ENCODE results near the gene LAMA5. TPM values are rescaled to one million over a fixed set of nuclear protein-coding genes. Genes with fewer than 3 reads are reported as not detected.

LAMA5 gene
- total RNA-seq, 8 experiments from 2014 or later, result 9.7 to 45.4 (median 24.9) TPM

- Histone ChIP-seq H3K4me1 (replicated peaks in 1 of 2) (no peaks in the 10 kb centered on the region), H3K4me3 (no peak overlapping the region), H3K27ac (no peak overlapping the region)
- 49 to 93% (median 73%) methylated on average over 1 to 12 of the region's 14 CpGs; no CpG with 5 or more reads in 4 of the 10 experiments for whole genome bisulfite sequencing, 10 experiments
- no peak for ATAC-seq (replicated peaks in 6 of 8)
- in situ Hi-C loops (cut with MboI; ENCODE audit: low pct_unique_long_range_greater_than_20kb in 2 of 9, low sequenced_read_pairs in 9 of 9, unreplicated experiment in 9 of 9), result no loop called here
These were observed 97.7 kb downstream of the LAMA5 start for GRCh38 chr20:62269378-62269777.

- H3K4me3 ChIP-seq, result no peak overlapping the region
- H3K27ac ChIP-seq, result no peak overlapping the region
- in situ Hi-C loops (cut with MboI; ENCODE audit: low pct_unique_long_range_greater_than_20kb in 2 of 9, low sequenced_read_pairs in 9 of 9, unreplicated experiment in 9 of 9), result no loop called here
- WGBS, 10 experiments, result 0 to 100% (median 81%) methylated on average over 1 to 7 of the region's 7 CpGs; no CpG with 5 or more reads in 1 of the 10 experiments
- no peaks in the 10 kb centered on the region for H3K4me1 ChIP-seq (replicated peaks in 1 of 2)
- no peak for ATAC-seq (replicated peaks in 6 of 8)
These were observed 98.7 kb downstream of the LAMA5 start for GRCh38 chr20:62268228-62268900.

DNA sequence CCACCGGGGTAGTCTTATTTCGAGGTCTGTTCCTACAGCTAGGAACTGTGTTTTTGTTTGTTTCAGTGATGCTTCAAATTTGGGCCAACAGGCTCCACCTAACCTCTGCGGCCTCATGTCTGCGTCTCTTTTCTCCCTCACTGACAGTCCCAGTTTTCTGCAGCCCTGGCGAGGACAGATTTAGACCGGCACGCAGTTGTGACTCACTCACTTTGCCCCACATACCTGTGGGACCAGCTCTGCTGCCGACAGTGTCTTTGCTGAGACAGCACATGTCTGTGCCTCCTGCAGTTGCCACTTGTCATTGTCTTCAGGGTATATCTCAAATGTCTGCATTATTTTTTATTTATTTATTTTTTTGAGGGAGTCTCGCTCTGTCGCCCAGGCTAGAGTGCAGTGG, 99.6 kb downstream of the LAMA5 start:
- WGBS, 10 experiments, result 78 to 100% (median 90%) methylated on average over 2 to 8 of the region's 10 CpGs; no CpG with 5 or more reads in 3 of the 10 experiments
- Histone ChIP-seq H3K27ac (no peak overlapping the region), H3K4me1 (replicated peaks in 1 of 2) (no peaks in the 10 kb centered on the region), H3K4me3 (no peak overlapping the region)
- ATAC-seq (replicated peaks in 6 of 8), result no peak
- in situ Hi-C loops (cut with MboI; ENCODE audit: low pct_unique_long_range_greater_than_20kb in 2 of 9, low sequenced_read_pairs in 9 of 9, unreplicated experiment in 9 of 9), result no loop called here

DNA sequence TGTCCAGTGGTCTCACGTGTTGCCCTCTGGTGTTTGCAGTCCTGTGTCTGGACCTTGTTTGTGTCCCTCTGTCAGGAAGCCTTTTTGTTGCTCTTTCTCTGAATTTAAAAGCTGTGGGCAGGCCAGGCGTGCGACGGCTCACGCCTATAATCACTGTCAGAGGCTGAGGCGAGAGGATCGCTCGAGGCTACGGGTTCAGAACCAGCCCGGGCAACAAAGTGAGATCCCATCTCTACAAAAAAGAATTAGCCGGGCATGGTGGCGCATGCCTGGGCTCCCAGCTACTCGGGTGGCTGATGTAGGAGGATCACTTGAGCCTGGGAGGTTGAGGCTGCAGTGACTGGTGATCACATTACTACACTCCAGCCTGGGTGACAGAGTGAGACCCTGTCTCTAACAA, 100.3 kb downstream of the LAMA5 start:
- 17 to 100% (median 98%) methylated on average over 1 to 9 of the region's 13 CpGs; no CpG with 5 or more reads in 5 of the 10 experiments for WGBS, 10 experiments
- ATAC-seq (replicated peaks in 6 of 8), result no peak
- H3K27ac ChIP-seq, result no peak overlapping the region
- H3K4me3 ChIP-seq, result no peak overlapping the region
- no peaks in the 10 kb centered on the region for H3K4me1 ChIP-seq (replicated peaks in 1 of 2)
- in situ Hi-C loops (cut with MboI; ENCODE audit: low pct_unique_long_range_greater_than_20kb in 2 of 9, low sequenced_read_pairs in 9 of 9, unreplicated experiment in 9 of 9), result no loop called here

- Histone ChIP-seq H3K4me1 (replicated peaks in 1 of 2) (no peaks in the 10 kb centered on the region), H3K27ac (no peak overlapping the region), H3K4me3 (no peak overlapping the region)
- in situ Hi-C loops (cut with MboI; ENCODE audit: low pct_unique_long_range_greater_than_20kb in 2 of 9, low sequenced_read_pairs in 9 of 9, unreplicated experiment in 9 of 9), result no loop called here
- 89 to 100% (median 100%) methylated on average over 1 to 7 of the region's 10 CpGs; no CpG with 5 or more reads in 3 of the 10 experiments for WGBS, 10 experiments
- no peak for ATAC-seq (replicated peaks in 6 of 8)
These were observed 100.8 kb downstream of the LAMA5 start for GRCh38 chr20:62266340-62266739.

GRCh38 chr20:62265365-62265764, 101.7 kb downstream of the LAMA5 start:
- H3K4me1 ChIP-seq (replicated peaks in 1 of 2), result no peaks in the 10 kb centered on the region
- 100% methylated on average over 1 of the region's 1 CpG; no CpG with 5 or more reads in 6 of the 10 experiments for WGBS, 10 experiments
- no peak for ATAC-seq (replicated peaks in 6 of 8)
- no peak overlapping the region for H3K27ac ChIP-seq
- no peak overlapping the region for H3K4me3 ChIP-seq
- in situ Hi-C loops (cut with MboI; ENCODE audit: low pct_unique_long_range_greater_than_20kb in 2 of 9, low sequenced_read_pairs in 9 of 9, unreplicated experiment in 9 of 9), result no loop called here

DNA sequence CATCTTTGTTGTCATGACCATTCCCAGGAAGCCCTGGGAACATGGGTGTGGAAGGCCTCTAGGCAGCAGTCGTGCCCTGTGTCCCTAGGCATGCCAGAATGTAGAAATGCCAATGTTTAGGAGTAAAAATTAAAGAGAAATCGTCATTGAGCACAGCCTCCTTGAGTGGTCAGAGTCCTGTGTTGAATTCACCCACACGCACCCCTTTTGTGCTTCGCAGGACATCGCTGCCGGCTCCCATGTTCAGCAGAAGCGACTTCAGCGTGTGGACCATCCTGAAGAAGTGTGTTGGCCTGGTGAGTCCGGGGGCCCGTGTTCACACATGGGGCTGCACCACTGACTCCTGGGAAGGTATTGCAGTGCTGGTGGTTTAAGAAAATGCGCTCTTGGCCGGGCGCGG, 103.7 kb downstream of the LAMA5 start:
- Histone ChIP-seq H3K27ac (no peak overlapping the region), H3K4me1 (replicated peaks in 1 of 2) (no peaks in the 10 kb centered on the region), H3K4me3 (no peak overlapping the region)
- peak in 1 of 8 experiments; percentile 23 for ATAC-seq (replicated peaks in 6 of 8)
- 20 to 95% (median 87%) methylated on average over 1 to 12 of the region's 14 CpGs; no CpG with 5 or more reads in 5 of the 10 experiments for WGBS, 10 experiments
- in situ Hi-C loops (cut with MboI; ENCODE audit: low pct_unique_long_range_greater_than_20kb in 2 of 9, low sequenced_read_pairs in 9 of 9, unreplicated experiment in 9 of 9), result no loop called here

- WGBS, 10 experiments, result 70 to 90% (median 83%) methylated on average over 1 to 2 of the region's 10 CpGs; no CpG with 5 or more reads in 5 of the 10 experiments
These were observed 105.0 kb downstream of the LAMA5 start for GRCh38 chr20:62262064-62262463.

GRCh38 chr20:62259294-62259565, 107.9 kb downstream of the LAMA5 start:
- Histone ChIP-seq H3K4me1 (replicated peaks in 1 of 2) (peaks cover 0 to 3% of the 10 kb centered on the region in 2 donors), H3K27ac (no peak overlapping the region), H3K4me3 (no peak overlapping the region)
- WGBS, 10 experiments, result 33 to 100% methylated on average over 1 of the region's 8 CpGs; no CpG with 5 or more reads in 8 of the 10 experiments
- in situ Hi-C loops (cut with MboI; ENCODE audit: low pct_unique_long_range_greater_than_20kb in 2 of 9, low sequenced_read_pairs in 9 of 9, unreplicated experiment in 9 of 9), result no loop called here
- ATAC-seq (replicated peaks in 6 of 8), result no peak

More at GRCh38 chr20:62262064-62262463, 105.0 kb downstream of the LAMA5 start:
- H3K4me1 ChIP-seq (replicated peaks in 1 of 2), result no peaks in the 10 kb centered on the region
- ATAC-seq (replicated peaks in 6 of 8), result no peak
- no peak overlapping the region for H3K4me3 ChIP-seq
- in situ Hi-C loops (cut with MboI; ENCODE audit: low pct_unique_long_range_greater_than_20kb in 2 of 9, low sequenced_read_pairs in 9 of 9, unreplicated experiment in 9 of 9), result no loop called here
- no peak overlapping the region for H3K27ac ChIP-seq

Other genes with a start within 250 kb of the LAMA5 start
- 10 to 100 TPM; 27.2 to 79.3 (median 55.4) TPM for gene LSM14B, start 244.8 kb downstream of the LAMA5 start, total RNA-seq
- gene PSMA7, start 223.9 kb downstream of the LAMA5 start, total RNA-seq, result 100 to 1,000 TPM; 233 to 413 (median 253) TPM
- 10 to 100 TPM in 7 of 8 experiments, 1 to 10 TPM in 1; 9.5 to 32.0 (median 29.5) TPM for gene SS18L1, start 223.5 kb downstream of the LAMA5 start, total RNA-seq
- gene MTG2, start 184.3 kb downstream of the LAMA5 start, total RNA-seq, result 10 to 100 TPM; 18.9 to 51.2 (median 27.3) TPM
- 1 to 10 TPM in 5 of 8 experiments, under 1 TPM in 3; 0.13 to 5.1 (median 1.6) TPM for gene HRH3, start 147.0 kb downstream of the LAMA5 start, total RNA-seq
- gene OSBPL2, start 128.8 kb downstream of the LAMA5 start, total RNA-seq, result 10 to 100 TPM; 22.4 to 33.4 (median 26.6) TPM
- gene ADRM1, start 64.3 kb downstream of the LAMA5 start, total RNA-seq, result 100 to 1,000 TPM in 1 of 8 experiments, 10 to 100 TPM in 7; 42.8 to 151 (median 87.9) TPM
- gene RPS21, start 19.8 kb upstream of the LAMA5 start, total RNA-seq, result 1,000 to 10,000 TPM in 7 of 8 experiments, 100 to 1,000 TPM in 1; 960 to 3,776 (median 2,338) TPM
- 1 to 10 TPM; 1.4 to 9.6 (median 5.7) TPM for gene CABLES2, start 40.0 kb upstream of the LAMA5 start, total RNA-seq
- under 1 TPM in 4 of 8 experiments, not detected in 4; 0.05 to 0.24 (median 0.17) TPM for gene RBBP8NL, start 60.2 kb upstream of the LAMA5 start, total RNA-seq
- under 1 TPM in 6 of 8 experiments, not detected in 2; 0.11 to 0.58 (median 0.19) TPM for gene GATA5, start 108.7 kb upstream of the LAMA5 start, total RNA-seq